HG03103 (cell line): Measurements from ENCODE around the gene KCNQ1.

ENCODE experiments used
- ATAC-seq: cut with Tn5 transposase; IDR thresholded peaks from one replicate; pipeline ENCODE4 v1.9.1; 2021; ENCODE audit warnings: low read depth; ENCODE audit not compliant: unreplicated experiment

KCNQ1 gene

GRCh38 chr11:2837651-2838050 is 392.8 kb downstream of the KCNQ1 start:
- no peak for ATAC-seq

GRCh38 chr11:2838091-2838490 is 393.3 kb downstream of the KCNQ1 start:
- no peak for ATAC-seq

DNA sequence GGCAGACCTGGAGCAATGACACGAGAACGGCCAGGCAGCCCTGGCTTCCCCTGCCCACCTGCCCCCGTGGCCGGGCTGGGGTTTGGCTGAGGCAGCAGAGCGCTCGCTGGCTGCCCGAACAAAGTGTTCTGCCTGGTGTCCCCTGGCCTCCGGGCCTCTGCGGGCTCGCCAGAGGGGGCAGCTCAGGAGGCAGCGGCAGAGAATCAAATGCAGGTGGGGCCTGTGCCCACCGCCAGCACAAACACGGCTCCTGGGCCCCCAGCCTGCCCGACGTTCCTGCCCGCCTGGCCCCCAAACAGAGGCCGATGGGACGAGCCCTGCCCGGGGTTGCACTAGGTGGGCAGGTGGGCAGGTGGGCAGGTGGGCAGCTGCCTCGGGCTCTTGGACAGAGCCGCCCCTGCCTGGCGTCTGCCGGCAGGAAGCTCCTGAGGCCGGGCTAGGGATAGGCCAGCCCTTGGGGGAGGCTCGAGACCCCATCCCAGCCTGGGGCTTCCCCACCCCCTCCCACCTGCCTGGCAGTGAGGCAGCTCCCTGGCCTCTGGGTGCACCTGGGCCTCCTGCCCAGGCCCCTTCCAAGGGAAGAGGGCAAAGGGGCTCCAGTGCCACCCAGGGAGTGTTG is 394.0 kb downstream of the KCNQ1 start:
- ATAC-seq, result no peak

GRCh38 chr11:2839395-2839943 is 394.7 kb downstream of the KCNQ1 start:
- ATAC-seq, result no peak

GRCh38 chr11:2841411-2842190 is 396.8 kb downstream of the KCNQ1 start:
- ATAC-seq, result no peak

DNA sequence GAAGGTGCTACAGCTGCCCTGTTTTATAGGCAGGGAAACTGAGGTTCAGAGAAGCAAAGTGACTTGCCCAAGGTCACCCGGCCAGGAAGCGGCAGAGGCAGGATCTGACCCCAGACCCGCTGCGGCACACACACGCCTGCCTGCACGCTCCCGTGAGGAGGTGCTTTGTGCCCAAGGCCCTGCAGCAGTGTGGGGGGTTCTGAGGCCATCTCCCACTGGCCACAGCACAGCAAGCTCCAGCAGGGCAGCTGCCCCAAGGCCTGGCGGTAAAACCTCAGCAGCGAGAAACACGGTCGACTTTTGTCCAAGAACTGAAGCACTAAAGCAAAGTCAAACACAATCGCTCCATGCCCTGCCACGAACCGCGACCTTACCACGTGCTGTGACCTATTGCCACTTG is 398.1 kb downstream of the KCNQ1 start:
- ATAC-seq, result no peak

DNA sequence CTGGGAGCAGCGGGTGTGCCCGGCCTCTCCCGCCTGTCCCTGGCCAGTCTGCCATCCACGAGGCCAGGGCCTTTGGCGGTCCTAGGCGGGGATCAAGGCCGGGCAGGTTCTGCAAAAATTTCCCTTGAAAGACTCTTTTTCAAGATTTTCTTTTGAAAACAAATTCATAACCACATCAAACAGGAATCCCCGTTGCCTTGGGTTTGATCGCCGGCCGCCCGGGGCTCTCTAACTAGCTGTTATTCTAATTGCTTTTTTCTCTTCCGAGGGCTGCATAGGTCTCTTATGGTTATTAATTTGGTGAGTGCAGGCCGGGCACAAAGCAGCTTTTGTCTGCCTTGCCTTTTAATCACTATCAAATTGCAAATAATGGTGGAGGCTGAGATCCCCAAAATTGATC is 398.7 kb downstream of the KCNQ1 start:
- ATAC-seq, result no peak

GRCh38 chr11:2844116-2844842 is 399.5 kb downstream of the KCNQ1 start:
- no peak for ATAC-seq

- no peak for ATAC-seq
These were observed 400.2 kb downstream of the KCNQ1 start for GRCh38 chr11:2844996-2845395.

DNA sequence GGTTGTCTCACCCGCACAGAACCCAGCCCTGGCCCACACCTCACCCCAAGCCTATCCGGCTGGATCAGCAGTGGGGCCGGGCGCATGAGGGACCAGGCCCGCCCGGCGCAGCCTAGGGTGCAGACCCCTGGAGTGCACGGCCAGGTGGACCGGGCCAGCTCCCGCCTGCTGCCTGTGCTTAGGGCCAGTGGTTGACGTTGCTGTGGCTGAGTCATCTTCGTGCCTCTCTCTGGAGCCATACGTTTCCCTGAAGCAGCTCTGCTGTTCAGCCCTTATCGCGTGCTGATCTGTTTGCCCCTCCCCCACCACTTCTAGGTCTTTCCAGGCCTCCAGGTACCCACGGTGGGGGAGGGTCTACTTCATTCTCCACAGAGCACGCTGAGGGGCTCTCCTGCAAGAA is 401.2 kb downstream of the KCNQ1 start:
- no peak for ATAC-seq

GRCh38 chr11:2846470-2846869 is 401.7 kb downstream of the KCNQ1 start:
- no peak for ATAC-seq

DNA sequence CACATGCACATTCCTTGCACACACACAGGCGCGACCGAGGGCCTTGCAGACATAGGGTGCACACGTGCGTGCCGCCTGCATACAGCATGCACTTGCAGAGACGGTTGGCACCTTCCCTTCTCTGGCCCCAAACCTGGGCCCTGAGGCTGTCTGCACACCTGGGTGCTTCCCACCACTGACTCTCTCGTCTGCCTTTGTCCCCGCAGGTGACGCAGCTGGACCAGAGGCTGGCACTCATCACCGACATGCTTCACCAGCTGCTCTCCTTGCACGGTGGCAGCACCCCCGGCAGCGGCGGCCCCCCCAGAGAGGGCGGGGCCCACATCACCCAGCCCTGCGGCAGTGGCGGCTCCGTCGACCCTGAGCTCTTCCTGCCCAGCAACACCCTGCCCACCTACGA is 402.8 kb downstream of the KCNQ1 start:
- no peak for ATAC-seq

DNA sequence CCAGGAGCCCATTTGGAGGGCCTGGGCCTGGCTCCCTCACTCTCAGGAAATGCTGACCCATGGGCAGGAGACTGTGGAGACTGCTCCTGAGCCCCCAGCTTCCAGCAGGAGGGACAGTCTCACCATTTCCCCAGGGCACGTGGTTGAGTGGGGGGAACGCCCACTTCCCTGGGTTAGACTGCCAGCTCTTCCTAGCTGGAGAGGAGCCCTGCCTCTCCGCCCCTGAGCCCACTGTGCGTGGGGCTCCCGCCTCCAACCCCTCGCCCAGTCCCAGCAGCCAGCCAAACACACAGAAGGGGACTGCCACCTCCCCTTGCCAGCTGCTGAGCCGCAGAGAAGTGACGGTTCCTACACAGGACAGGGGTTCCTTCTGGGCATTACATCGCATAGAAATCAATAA is 403.7 kb downstream of the KCNQ1 start:
- ATAC-seq, result no peak

DNA sequence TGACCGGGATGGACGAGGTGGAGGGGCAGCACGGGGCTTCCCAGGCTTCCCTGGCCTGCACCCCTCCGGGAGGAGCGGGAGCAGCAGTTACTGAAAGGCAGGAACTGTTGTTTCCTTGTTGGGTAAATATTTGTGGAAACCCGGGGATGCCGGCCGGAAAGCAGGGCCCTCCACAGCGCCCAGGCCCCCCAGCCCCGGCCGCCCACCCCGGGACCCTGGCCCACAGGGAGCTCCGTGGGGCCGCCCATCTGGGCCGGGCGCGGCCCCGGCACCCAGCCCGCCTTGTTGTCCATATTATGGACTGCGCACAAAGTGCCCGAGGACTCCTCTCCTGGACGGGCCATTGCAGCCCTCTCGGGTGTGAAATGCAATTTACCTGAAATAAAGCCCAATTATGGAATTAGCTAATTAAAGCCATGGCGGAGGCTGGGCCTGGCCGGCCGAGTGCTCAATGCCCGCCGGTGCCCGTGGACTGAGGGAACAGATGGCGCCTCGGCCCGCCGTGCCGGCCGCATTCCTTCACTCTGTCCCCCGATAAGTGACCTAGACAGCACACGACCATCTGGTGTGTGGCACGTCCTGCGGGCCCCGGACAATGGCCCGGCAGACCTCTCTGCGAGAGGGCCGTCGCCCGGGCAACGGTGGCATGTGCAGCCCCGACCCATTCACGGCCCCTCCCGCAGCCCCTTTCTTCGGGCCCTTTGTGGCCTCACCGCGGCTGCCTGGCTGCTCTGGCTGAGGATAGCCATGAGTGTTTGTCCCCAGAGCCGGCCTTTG is 405.4 kb downstream of the KCNQ1 start:
- ATAC-seq, result no peak

- ATAC-seq, result no peak
These were observed 408.6 kb downstream of the KCNQ1 start for GRCh38 chr11:2853401-2853800.

GRCh38 chr11:2853997-2854560 is 409.3 kb downstream of the KCNQ1 start:
- no peak for ATAC-seq

- ATAC-seq, result no peak
These were observed 410.4 kb downstream of the KCNQ1 start for GRCh38 chr11:2855162-2855561.

DNA sequence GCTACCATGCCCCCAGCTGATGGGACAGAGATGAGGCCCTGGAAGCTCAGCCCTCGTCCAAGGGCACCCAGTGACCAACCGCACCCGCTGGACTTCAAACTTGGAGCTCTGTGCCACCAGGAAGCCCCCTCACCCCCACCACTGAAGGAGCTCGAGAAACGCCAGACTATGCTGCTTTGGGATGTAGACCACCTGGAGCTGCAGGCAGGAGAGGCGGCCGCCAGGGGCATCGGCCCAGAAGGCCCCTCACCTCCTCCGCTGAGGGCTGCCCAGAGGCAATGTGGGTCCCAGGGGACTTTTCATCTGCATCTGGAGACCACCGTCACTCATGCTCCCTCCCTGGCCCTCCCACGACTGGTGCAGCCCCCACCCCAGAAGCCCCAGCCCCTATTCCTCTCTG is 412.5 kb downstream of the KCNQ1 start:
- ATAC-seq, result no peak

- no peak for ATAC-seq
These were observed 413.1 kb downstream of the KCNQ1 start for GRCh38 chr11:2857918-2858317.

DNA sequence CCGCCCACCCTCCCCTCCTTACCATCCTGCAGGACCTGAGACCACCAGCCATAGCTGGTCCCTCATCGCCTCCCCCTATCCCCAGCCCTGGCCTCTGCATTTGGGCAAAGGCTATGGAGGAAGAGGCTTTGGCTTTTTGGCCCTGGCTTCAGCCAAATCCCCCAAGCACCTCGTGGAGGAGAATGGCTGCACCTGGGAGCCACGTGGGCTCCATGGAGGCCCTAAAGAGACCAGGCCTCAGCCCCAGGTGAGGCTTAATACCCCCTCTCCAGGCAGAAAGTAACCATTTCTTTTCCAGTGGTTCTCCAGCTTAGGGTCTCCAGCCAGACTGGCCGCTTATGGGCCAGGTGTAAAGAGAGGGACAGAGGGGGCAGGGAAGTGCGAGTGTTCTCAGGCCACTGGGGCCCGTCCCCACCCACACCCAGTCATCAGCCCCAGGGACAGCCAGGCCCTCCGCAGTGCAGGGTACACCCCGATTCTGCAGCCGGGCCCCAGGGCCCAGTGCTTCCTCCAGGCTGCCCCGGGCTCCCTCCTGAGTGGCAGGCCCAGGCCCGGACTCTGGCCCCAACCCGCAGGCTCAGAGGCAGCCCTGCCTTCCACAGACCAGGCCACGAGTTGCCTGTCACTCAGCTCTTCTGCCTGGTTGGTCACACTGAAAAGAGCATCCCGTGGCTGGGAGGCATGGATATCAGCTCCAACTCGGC is 414.3 kb downstream of the KCNQ1 start:
- no peak for ATAC-seq
